Tibial artery (tissue), 4 donors: ENCODE results near the gene NUP54.

Experiments used
- DNase-seq, 2 donors: peaks; one replicate each; pipeline ENCODE4 v3.0.0-alpha.2; 2019
- H3K27ac ChIP-seq, 2 donors: fragments of 200-600 bp; sonication (generic) in 1 of 2; 1 replicate in 1 of 2; 2 replicates in 1 of 2; pipeline ENCODE4 v1.5.1; 2018 to 2019; ENCODE audit warnings: mild to moderate bottlenecking in 1 of 2
- H3K27me3 ChIP-seq, 2 donors: fragments of 200-600 bp; sonication (generic) in 1 of 2; one replicate each; pipeline versions ENCODE4 v1.5.1 to v1.6.0; 2016 to 2019
- H3K36me3 ChIP-seq, 3 donors: fragments of 200-600 bp; sonication (generic) in 2 of 3; one replicate each; pipeline ENCODE4 v1.5.1; 2016 to 2019; ENCODE audit warnings: mild to moderate bottlenecking in 2 of 3
- H3K4me1 ChIP-seq, 4 donors: fragments of 200-600 bp; sonication (generic) in 2 of 4; 1 replicate in 3 of 4; 2 replicates in 1 of 4; pipeline ENCODE4 v1.5.1; 2016 to 2019
- H3K4me3 ChIP-seq, 2 donors: fragments of 200-600 bp; sonication (generic) in 1 of 2; 1 replicate in 1 of 2; 2 replicates in 1 of 2; pipeline ENCODE4 v1.5.1; 2018 to 2019; ENCODE audit warnings: mild to moderate bottlenecking in 2 of 2
- H3K9me3 ChIP-seq, 3 donors: fragments of 200-600 bp; sonication (generic) in 1 of 3; one replicate each; pipeline ENCODE4 v1.5.1; 2016 to 2019
- CTCF ChIP-seq, 2 experiments: fragments of 200-600 bp in 1 of 2; fragments of 450-650 bp in 1 of 2; IDR thresholded peaks; one replicate each; pipeline ENCODE4 v1.5.1; 2017 to 2019; ENCODE audit warnings: antibody characterized with exemption in 2 of 2, mild to moderate bottlenecking in 1 of 2, moderate library complexity in 1 of 2
- intact Hi-C: fragments of 100-400 bp; cut with DNase I; formaldehyde crosslinking; loops from one replicate; pipeline ENCODE4 v1.15.0; 2023; ENCODE audit warnings: low total_unique reads

Gene NUP54

GRCh38 chr4:76120199-76120598 is 28.0 kb downstream of the NUP54 start:
- no peak for TF ChIP-seq CTCF (IDR thresholded peaks at IDR 0.05)
- intact Hi-C loops: no loop called here
- H3K9me3 ChIP-seq: no peaks in the 10 kb centered on the region
- H3K4me3 ChIP-seq: no peak overlapping the region
- peaks cover 85 to 95% (median 87%) of the 10 kb centered on the region in 3 donors for H3K36me3 ChIP-seq
- no peaks in the 10 kb centered on the region for H3K4me1 ChIP-seq
- no peak for DNase-seq
- H3K27ac ChIP-seq: no peak overlapping the region
- H3K27me3 ChIP-seq: no peaks in the 10 kb centered on the region

DNA sequence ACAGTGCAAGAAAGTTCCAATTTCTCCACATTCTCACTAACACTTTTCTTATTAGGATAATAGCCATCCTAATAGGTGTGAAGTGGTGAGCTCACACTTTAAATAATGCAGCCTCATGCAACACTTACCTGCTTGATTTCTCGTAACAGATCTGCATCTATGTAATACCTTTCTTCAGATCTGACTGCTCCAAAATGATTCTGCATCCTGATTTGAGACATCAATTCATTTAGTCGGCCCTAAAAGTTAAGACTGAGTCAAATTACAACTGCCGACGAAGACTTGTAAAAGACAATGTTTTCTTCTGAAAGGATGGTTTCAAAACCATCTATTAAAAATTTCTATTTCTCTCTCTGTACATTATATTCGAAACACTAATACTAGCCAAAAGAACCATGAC is 30.7 kb downstream of the NUP54 start:
- H3K27ac ChIP-seq: no peak overlapping the region
- no peak overlapping the region for H3K4me3 ChIP-seq
- H3K9me3 ChIP-seq: no peaks in the 10 kb centered on the region
- intact Hi-C loops: no loop called here
- no peak for TF ChIP-seq CTCF (IDR thresholded peaks at IDR 0.05)
- DNase-seq: no peak
- peaks cover 83 to 89% (median 89%) of the 10 kb centered on the region in 3 donors for H3K36me3 ChIP-seq
- H3K4me1 ChIP-seq: no peaks in the 10 kb centered on the region
- no peaks in the 10 kb centered on the region for H3K27me3 ChIP-seq

DNA sequence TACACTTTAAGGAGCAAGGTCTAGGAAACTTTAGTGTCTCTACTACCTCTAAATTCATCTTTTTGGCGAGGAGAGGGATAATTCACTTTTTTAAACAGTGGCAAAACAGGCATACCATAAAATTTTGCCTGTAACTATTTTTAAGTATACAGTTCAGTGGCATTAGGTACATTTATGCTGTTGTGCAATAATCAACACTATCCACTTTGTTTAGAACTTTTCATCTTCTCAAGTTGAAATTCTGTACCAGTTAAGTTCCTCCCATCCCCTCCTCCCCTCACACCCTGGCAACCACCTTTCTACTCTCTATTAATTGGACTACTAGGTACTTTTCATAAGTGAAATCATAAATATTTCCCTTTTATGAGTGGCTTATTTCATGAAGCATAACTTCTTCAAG is 31.4 kb downstream of the NUP54 start:
- no peak for DNase-seq
- Histone ChIP-seq H3K27me3 (no peaks in the 10 kb centered on the region), H3K4me1 (no peaks in the 10 kb centered on the region), H3K4me3 (no peak overlapping the region), H3K36me3 (peaks cover 76 to 89% (median 87%) of the 10 kb centered on the region in 3 donors), H3K27ac (no peak overlapping the region), H3K9me3 (no peaks in the 10 kb centered on the region)
- TF ChIP-seq CTCF (IDR thresholded peaks at IDR 0.05): no peak
- intact Hi-C loops: no loop called here

GRCh38 chr4:76108467-76109181 is 39.6 kb downstream of the NUP54 start:
- Histone ChIP-seq H3K27ac (no peak overlapping the region), H3K4me3 (no peak overlapping the region), H3K36me3 (peaks cover 8 to 20% (median 18%) of the 10 kb centered on the region in 3 donors), H3K9me3 (no peaks in the 10 kb centered on the region), H3K27me3 (no peaks in the 10 kb centered on the region), H3K4me1 (no peaks in the 10 kb centered on the region)
- intact Hi-C loops: no loop called here
- no peak for DNase-seq
- TF ChIP-seq CTCF (IDR thresholded peaks at IDR 0.05): no peak

GRCh38 chr4:76106442-76106841 is 41.8 kb downstream of the NUP54 start:
- Histone ChIP-seq H3K36me3 (peaks cover 0 to 1% (median 0%) of the 10 kb centered on the region in 3 donors), H3K4me3 (no peak overlapping the region), H3K9me3 (no peaks in the 10 kb centered on the region), H3K4me1 (no peaks in the 10 kb centered on the region), H3K27me3 (no peaks in the 10 kb centered on the region), H3K27ac (no peak overlapping the region)
- no peak for DNase-seq
- intact Hi-C loops: no loop called here
- no peak for TF ChIP-seq CTCF (IDR thresholded peaks at IDR 0.05)
